Left ventricle myocardium inferior (tissue), 1 donor: ENCODE measurements around the gene PPP6R2. TPM values are rescaled to one million over a fixed set of nuclear protein-coding genes. Genes with fewer than 3 reads are reported as not detected.

Experiments used
- DNase-seq: peaks from one replicate; pipeline ENCODE4 v3.0.0-alpha.2; 2020
- H3K27ac ChIP-seq: fragments of 200-600 bp; replicated peaks from 2 replicates; pipeline ENCODE4 v1.8.0; 2021
- H3K27me3 ChIP-seq: fragments of 200-600 bp; 2 replicates; pipeline ENCODE4 v1.8.0; 2021; ENCODE audit warnings: low read depth
- H3K36me3 ChIP-seq: fragments of 200-600 bp; 2 replicates; pipeline ENCODE4 v1.8.0; 2021
- H3K4me1 ChIP-seq: fragments of 200-600 bp; 2 replicates; pipeline ENCODE4 v1.8.0; 2021
- H3K4me3 ChIP-seq: fragments of 200-600 bp; 2 replicates; pipeline ENCODE4 v1.8.0; 2021; ENCODE audit warnings: mild to moderate bottlenecking, moderate library complexity
- H3K9me3 ChIP-seq: fragments of 200-600 bp; replicated peaks from 2 replicates; pipeline ENCODE4 v1.8.0; 2021
- intact Hi-C: fragments of 100-400 bp; cut with micrococcal nuclease; formaldehyde crosslinking; loops from one replicate; pipeline ENCODE4 v1.11.0; 2022
- total RNA-seq: library from RNA; stranded (reverse); fragmentation: NEBNext Ultra II Directional; extraction: Animal tissue kit (Norgen Biotek cat#: 25700); gene quantifications from one replicate; pipeline ENCODE4 v1.2.1, GENCODE V29; 2021
- TF ChIP-seq, protein P1 (sequence below): fragments of 200-600 bp; IDR thresholded peaks from 2 replicates; pipeline ENCODE4 v1.8.0; 2021; ENCODE audit warnings: antibody characterized with exemption, mild to moderate bottlenecking, borderline replicate concordance
- donor health status: DM: no; HTN: yes; CAD: no; lungs with severe emphysema.

The PPP6R2 gene
- total RNA-seq, 1 donor from 2014 or later: 38.6 TPM

DNA sequence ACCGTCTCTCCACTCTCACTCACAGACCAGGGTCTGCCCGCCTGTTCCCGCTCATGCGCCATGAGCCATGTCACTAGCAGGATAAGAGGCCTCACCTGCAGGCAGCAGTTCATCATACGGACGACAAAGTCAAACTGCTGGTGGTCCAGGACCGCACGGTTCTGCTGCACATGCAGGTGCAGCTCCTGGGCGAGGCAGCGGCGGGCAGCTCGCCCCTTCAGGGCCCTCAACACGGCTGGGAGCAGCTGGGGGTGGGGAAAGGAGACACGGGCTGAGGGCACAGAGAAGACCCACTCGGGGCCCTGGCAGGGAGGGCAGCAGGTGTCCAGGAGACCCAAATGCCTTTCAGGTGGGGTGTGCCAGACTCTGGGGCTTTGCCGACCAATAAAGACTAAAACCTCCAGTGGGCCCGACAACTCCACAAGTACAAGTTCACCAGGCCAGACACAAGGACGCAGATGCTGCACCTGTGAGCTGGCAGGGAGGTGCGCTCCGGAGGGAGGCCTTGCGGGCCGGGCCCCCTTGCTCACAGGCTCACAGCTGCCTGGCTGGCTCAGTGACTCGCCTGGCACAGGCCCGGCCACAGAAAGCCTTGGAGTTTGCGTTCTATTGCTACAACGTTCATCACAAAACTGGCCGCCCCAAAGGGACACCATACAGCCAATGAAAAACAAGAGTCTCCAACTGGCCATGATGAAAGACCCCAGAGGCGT is 120.2 kb downstream of the PPP6R2 start:
- TF ChIP-seq, protein P1, sequence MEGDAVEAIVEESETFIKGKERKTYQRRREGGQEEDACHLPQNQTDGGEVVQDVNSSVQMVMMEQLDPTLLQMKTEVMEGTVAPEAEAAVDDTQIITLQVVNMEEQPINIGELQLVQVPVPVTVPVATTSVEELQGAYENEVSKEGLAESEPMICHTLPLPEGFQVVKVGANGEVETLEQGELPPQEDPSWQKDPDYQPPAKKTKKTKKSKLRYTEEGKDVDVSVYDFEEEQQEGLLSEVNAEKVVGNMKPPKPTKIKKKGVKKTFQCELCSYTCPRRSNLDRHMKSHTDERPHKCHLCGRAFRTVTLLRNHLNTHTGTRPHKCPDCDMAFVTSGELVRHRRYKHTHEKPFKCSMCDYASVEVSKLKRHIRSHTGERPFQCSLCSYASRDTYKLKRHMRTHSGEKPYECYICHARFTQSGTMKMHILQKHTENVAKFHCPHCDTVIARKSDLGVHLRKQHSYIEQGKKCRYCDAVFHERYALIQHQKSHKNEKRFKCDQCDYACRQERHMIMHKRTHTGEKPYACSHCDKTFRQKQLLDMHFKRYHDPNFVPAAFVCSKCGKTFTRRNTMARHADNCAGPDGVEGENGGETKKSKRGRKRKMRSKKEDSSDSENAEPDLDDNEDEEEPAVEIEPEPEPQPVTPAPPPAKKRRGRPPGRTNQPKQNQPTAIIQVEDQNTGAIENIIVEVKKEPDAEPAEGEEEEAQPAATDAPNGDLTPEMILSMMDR: no peak
- Histone ChIP-seq H3K27ac (no peak overlapping the region), H3K9me3 (no peaks in the 10 kb centered on the region), H3K36me3 (peaks cover 98% of the 10 kb centered on the region), H3K4me3 (no peak overlapping the region), H3K4me1 (peaks cover 3% of the 10 kb centered on the region), H3K27me3 (no peaks in the 10 kb centered on the region)
- DNase-seq: no peak
- intact Hi-C loops: no loop called here

DNA sequence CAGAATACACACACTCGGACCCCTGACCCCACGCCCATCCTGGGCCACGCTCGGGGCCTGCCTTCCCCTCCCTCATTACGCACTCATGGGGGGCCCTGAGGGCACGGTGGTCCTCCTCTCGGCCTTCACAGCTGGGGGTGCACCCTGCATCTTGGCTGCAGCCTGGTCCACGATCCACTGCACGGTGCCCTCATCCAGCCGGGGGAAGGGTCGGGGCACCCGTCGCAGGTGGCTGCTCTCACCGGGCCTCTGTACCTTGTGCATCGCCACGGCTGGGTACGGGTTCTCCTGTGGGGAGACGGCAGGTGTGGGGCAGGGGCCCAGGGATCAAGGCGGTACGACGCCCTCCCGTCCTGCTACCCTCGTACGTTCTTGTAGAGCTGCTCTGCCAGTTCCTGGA is 121.3 kb downstream of the PPP6R2 start:
- intact Hi-C loops: no loop called here
- H3K4me3 ChIP-seq: no peak overlapping the region
- H3K4me1 ChIP-seq: peaks cover 14% of the 10 kb centered on the region
- H3K9me3 ChIP-seq: no peaks in the 10 kb centered on the region
- TF ChIP-seq, protein P1: no peak
- no peaks in the 10 kb centered on the region for H3K27me3 ChIP-seq
- DNase-seq: no peak
- peaks cover 86% of the 10 kb centered on the region for H3K36me3 ChIP-seq
- H3K27ac ChIP-seq: no peak overlapping the region

DNA sequence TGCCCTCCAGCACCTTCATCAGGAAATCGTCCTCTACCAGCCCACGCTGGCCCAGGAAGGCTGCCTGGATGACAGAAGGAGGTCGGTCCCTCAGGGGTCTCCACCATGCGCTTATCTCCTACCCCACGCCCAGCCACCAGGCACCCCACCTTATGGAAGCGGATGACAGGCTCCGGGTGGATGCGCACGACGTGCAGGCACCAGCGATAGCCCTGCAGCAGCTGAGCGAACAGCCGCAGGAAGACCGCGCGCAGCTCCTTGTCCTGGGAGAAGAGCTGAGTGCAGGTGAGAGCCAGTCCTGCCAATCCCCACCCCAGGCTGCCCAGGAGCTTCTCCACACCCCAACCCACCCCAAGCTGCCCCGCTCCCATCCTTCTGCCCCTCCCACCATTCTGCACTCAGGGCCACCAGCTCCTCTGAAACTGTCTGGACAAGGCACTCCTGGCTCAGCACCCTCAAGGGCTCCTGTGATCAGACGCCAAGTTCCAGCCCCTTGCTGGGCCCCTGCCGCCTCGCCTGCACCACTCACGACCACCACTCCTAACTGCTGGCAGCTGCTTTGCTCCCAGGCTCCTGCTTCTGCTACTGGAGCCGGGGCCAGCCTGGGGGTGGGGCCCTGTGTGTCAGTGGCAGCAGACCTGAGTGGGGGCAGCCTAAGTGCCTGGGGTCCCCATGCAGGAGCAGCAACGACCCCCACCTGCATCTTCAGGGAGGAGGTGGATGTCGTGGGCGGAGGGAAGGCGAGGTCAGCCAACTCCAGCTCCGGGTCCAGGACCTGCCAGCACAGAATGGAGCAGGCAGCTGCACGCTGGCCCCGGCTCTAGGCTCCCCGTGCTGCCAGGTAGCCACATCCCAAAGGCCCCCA is 122.2 kb downstream of the PPP6R2 start:
- no peak for DNase-seq
- Histone ChIP-seq H3K4me1 (peaks cover 23% of the 10 kb centered on the region), H3K4me3 (no peak overlapping the region), H3K27me3 (no peaks in the 10 kb centered on the region), H3K27ac (no peak overlapping the region), H3K9me3 (no peaks in the 10 kb centered on the region), H3K36me3 (peaks cover 78% of the 10 kb centered on the region)
- intact Hi-C loops: no loop called here
- TF ChIP-seq, protein P1: no peak

DNA sequence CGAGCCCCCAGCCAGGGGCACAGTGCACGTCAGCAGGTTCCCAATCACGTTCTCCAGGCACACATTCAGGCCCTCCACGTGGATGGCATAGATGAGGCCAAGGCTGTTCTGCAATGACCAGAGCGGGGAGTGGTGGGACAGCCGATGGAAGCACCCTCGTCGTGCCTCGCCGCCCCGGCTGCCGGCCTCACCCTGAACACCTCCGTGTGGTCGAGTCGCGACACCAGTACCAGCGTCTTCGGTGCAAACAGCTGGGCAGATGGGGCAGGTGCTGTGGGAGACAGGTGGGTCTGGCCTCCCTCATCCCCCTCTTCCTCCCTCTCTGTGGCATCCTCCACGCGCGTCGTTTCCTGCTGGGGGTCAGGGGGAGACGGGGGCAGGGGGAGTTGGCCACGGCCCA is 124.2 kb downstream of the PPP6R2 start:
- Histone ChIP-seq H3K36me3 (peaks cover 58% of the 10 kb centered on the region), H3K27me3 (no peaks in the 10 kb centered on the region), H3K4me3 (no peak overlapping the region), H3K27ac (no peak overlapping the region), H3K9me3 (no peaks in the 10 kb centered on the region), H3K4me1 (peaks cover 43% of the 10 kb centered on the region)
- TF ChIP-seq, protein P1: no peak
- no peak for DNase-seq
- intact Hi-C loops: no loop called here

DNA sequence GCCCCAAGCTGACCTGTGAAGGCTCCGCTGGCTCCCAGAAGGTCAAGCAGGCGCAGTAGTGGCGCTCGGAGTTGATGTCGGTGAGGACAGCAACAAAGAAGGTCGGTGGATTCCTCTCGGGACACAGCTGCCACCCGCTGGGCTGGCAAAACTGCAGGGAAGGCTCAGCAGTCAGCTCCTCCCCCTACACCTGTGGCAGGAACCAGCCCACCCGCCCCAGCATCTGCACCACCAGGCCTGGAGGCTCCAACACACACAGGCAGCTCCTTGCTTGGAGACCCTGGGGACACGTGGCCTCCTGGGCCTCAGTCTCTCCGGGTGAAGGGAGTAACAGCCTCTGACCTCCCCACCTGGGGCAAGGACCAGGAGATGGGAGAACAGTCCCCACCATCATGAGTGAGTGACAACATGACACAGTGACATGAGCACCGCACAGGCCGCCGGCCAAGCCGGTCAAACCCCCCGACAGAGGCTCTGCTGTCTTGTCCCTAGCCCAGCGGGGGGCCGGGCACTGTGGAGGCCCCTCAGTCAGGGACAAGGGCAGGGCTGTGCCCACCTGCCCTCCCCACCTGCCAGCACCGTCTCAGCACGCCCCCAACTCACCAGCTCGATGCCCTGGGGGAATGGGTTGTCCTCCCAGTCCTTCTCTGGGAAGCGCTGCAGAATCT is 124.8 kb downstream of the PPP6R2 start:
- no peak for DNase-seq
- peaks cover 49% of the 10 kb centered on the region for H3K4me1 ChIP-seq
- H3K27ac ChIP-seq: no peak overlapping the region
- no peak overlapping the region for H3K4me3 ChIP-seq
- H3K36me3 ChIP-seq: peaks cover 52% of the 10 kb centered on the region
- TF ChIP-seq, protein P1: no peak
- intact Hi-C loops: no loop called here
- H3K9me3 ChIP-seq: no peaks in the 10 kb centered on the region
- H3K27me3 ChIP-seq: no peaks in the 10 kb centered on the region
